GM12864 (cell line): ENCODE measurements around the gene CSPG5.

Experiments
- DNase-seq: peaks from one replicate; pipeline ENCODE4 v3.0.0-alpha.2; 2011; ENCODE audit warnings: low read depth
- H3K4me3 ChIP-seq: 2 replicates; pipeline ENCODE4 v1.5.1; 2011; ENCODE audit warnings: mild to moderate bottlenecking, low read depth, low read length, control low read depth
- CTCF ChIP-seq: IDR thresholded peaks from 2 replicates; pipeline ENCODE4 v1.5.1; 2011; ENCODE audit warnings: low read depth, mild to moderate bottlenecking, moderate library complexity, low read length, control low read depth, inconsistent platforms; ENCODE audit errors: missing control alignments

The CSPG5 gene

DNA sequence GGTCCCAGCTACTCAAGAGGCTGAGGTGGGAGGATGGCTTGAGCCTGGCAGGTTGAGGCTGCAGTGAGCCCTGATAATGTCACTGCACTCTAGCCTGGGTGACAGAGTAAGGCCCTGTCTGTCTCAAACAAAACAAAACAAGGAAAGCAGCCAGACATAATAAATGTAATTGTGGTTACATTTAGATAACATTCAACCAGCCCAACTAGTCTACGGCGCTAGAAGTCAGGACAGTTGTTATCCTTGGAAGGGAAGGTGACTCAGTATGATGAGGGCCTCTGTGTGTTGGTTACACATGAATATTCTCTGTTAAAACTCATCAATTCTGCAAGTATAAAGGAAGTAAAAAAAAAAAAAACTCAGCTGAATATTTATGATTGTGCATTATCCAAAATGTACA, 27.0 kb upstream of the CSPG5 start:
- no peak overlapping the region for H3K4me3 ChIP-seq
- no peak for TF ChIP-seq CTCF
- DNase-seq = no peak

- no peak for TF ChIP-seq CTCF
- no peak overlapping the region for H3K4me3 ChIP-seq
- DNase-seq = no peak
These were observed 25.5 kb upstream of the CSPG5 start for GRCh38 chr3:47604145-47604544.

DNA sequence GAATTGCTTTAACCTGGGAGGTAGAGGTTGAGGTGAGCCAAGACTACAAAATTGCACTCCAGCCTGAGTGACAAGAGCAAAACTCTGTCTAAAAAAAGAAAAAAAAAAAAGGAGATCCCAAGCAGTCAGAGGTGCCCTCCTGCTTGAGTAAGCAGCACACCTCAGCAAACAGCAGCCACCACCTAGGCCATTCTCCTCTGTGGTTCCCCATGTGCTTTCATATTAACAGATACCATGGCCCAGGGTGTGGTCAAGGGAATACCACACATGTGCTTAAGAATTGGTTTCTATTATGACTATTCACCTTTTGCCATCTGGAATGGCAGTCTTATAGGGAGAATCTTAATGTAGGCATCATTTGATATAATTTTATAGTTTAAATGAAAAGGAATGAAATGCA, 24.7 kb upstream of the CSPG5 start:
- DNase-seq = no peak
- H3K4me3 ChIP-seq = no peak overlapping the region
- TF ChIP-seq CTCF = no peak

DNA sequence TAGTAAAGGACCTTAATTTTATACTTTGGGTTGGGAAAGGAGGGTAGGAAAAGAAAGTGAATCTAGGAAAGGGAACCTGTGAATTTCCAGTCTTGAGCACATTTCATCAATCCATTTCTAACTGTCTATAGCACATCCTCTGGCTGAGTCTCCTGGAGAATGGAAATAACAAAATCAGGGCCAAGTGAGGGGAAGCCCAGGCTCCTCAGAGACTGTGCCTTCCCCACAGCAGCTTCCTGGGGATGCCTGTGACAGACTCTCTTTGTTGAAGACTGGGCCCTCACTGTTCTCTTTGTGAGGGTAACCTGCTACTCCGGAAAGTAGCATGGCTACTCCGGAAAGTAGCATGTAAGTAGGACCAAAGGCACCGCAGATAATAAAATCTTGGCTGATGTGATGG, 22.6 kb upstream of the CSPG5 start:
- H3K4me3 ChIP-seq = no peak overlapping the region
- no peak for TF ChIP-seq CTCF
- DNase-seq = no peak

- no peak overlapping the region for H3K4me3 ChIP-seq
- DNase-seq = no peak
- TF ChIP-seq CTCF = no peak
These were observed 16.1 kb upstream of the CSPG5 start for GRCh38 chr3:47594792-47595191.

DNA sequence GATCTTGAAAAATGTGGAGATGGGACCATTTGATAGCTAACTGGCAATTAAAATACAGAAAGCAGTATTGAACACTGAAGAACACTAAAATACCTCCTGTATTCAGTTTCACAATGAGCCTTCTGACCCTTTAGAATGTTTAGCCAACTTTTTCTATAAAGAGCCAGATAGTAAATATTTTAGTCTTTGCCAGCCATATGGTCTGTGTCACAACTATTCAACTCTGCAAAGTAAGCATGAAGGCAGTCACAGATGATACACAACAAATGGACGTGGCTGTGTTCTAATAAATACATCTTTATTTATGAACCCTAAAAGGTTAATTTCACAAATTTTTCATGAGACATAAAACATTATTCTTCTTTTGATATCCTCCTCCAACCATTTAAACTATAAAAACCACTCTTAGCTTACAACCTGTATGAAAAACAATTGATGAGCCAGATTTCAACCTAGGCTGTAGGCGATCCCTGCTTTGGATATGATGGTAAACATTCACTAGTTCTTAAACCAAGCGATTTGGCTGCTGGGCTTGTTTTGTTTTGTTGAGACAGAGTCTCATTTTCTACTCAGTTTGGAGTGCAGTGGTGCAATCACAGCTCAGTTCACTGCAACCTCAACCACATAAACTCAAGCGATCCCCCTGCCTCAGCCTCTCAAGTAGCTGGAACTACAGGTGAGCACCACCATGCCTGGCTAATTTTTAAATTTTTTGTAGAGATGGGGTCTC, 13.6 kb upstream of the CSPG5 start:
- no peak for DNase-seq
- TF ChIP-seq CTCF = no peak
- H3K4me3 ChIP-seq = no peak overlapping the region

DNA sequence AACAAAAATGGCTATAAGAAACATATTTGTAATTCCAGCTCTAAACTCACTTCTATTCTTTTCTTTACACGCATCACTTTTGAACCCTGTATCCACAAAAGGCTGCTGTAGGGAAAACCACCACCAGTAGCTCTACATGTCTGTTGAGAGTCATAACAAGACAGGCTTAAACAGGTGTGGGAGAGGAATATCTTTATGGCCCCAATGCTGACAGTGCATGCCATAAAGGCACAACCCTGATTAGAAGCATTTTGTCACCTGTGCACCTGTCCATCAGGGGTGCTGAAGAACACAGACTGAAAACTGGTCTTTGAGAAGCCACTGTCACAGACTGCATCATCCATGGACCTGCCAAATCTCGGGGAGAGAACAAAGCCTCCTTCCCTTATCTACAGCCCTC, 11.6 kb upstream of the CSPG5 start:
- TF ChIP-seq CTCF = no peak
- DNase-seq = no peak
- no peak overlapping the region for H3K4me3 ChIP-seq
